ENCODE results near the gene RAB37. TPM values are rescaled to one million over a fixed set of nuclear protein-coding genes. Genes with fewer than 3 reads are reported as not detected.
A peak's percentile ranks its signal among the peaks of the same experiment; 100 is the strongest.

RAB37 gene
- total RNA-seq, 4 donors from 2014 or later: under 0.01 to 5.0 (median 1.7) TPM

DNA sequence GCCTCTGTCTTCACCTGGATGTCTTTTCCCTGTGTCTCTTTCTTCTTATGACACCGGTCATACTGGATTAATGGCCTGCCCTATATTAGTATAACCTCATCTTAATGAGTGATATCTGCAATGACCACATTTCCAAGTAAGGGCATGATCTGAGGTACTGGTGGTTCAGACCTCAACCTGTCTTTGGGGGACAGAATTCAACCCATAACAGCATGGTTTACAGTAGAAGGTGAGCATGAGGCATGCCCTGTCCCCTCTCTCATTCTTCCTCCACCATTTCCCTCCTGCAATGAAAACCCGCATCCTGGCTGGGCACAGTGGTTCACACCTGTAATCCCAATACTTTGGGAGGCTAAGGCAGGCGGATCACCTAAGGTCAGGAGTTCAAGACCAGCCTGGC lies 2.8 kb upstream of the RAB37 start:
- H3K36me3 ChIP-seq: no peaks in the 10 kb centered on the region
- H3K4me3 ChIP-seq: no peak overlapping the region
- H3K27ac ChIP-seq: no peak overlapping the region
- intact Hi-C loops (cut with DNase I; ENCODE audit: low total_unique reads): no loop called here
- no peak for DNase-seq
- peaks cover 0 to 13% of the 10 kb centered on the region in 2 donors for H3K4me1 ChIP-seq
- no peak for TF ChIP-seq POLR2A (IDR thresholded peaks at IDR 0.05)
- no peak for TF ChIP-seq CTCF (IDR thresholded peaks at IDR 0.05)
- peaks cover 0 to 22% of the 10 kb centered on the region in 2 donors for H3K27me3 ChIP-seq
- no peaks in the 10 kb centered on the region for H3K9me3 ChIP-seq

GRCh38 chr17:74737299-74738050 lies 419 bp downstream of the RAB37 start:
- TF ChIP-seq CTCF (IDR thresholded peaks at IDR 0.05) (peak in 1 of 4 experiments; percentile 9), POLR2A (IDR thresholded peaks at IDR 0.05) (no peak)
- DNase-seq: no peak
- no peak overlapping the region for H3K4me3 ChIP-seq
- H3K36me3 ChIP-seq: no peaks in the 10 kb centered on the region
- intact Hi-C loops (cut with DNase I; ENCODE audit: low total_unique reads): no loop called here
- H3K27me3 ChIP-seq: peaks cover 0 to 22% of the 10 kb centered on the region in 2 donors
- H3K9me3 ChIP-seq: no peaks in the 10 kb centered on the region
- H3K4me1 ChIP-seq: peaks cover 0 to 13% of the 10 kb centered on the region in 2 donors
- H3K27ac ChIP-seq: no peak overlapping the region

DNA sequence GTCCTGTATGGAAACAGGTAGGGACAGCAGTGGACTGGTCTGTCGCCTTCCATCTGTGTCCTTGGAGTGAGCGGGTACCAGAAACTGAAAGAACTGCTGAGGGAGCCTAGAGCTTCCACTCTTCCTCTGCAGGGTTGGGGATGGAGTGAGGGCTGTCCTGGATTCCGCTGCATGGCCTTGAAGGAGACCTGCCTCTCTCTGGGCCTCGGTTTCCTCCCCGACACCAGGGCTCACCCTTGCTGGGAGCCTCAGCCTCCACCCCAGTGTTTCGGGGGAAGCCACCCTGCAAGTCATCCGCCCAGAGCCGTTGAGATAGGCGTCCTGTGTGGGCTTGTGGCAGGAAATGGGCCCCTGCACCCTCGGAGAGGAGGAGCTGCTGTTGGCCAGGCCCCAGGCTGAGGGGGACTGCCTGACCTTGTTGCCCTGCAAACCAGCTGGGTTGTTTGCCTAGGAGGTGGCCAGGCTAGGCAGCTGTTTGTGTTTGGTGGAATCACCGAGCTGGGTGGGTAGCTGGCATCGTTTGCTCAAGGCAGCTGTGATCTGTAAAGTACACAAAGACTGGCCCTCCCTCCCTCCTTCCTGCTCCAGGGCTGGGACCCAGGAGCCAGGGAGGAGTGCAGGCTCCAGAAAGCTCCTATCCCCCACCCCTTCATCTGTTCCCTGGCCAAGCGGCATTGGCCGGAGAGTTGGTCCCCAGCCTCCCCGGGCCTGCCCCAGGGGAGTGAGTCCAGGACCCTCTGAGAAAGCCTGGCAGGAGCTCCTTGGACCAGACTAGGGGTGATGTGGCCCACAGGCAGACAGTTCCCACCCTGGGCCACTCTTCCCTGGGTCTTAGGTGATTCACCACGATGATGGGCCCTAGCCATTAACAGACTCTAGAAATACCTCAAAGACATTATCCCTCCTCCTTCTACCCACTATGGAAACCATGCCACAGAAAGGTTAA lies 1.3 kb downstream of the RAB37 start:
- no peak for DNase-seq
- Histone ChIP-seq H3K36me3 (no peaks in the 10 kb centered on the region), H3K27me3 (peaks cover 0 to 22% of the 10 kb centered on the region in 2 donors), H3K4me1 (peaks cover 0 to 13% of the 10 kb centered on the region in 2 donors), H3K27ac (no peak overlapping the region), H3K4me3 (no peak overlapping the region), H3K9me3 (no peaks in the 10 kb centered on the region)
- intact Hi-C loops (cut with DNase I; ENCODE audit: low total_unique reads): no loop called here
- TF ChIP-seq CTCF (IDR thresholded peaks at IDR 0.05): no peak
- TF ChIP-seq POLR2A (IDR thresholded peaks at IDR 0.05): no peak

- peaks cover 0 to 22% of the 10 kb centered on the region in 2 donors for H3K27me3 ChIP-seq
These were observed 2.3 kb downstream of the RAB37 start for GRCh38 chr17:74739227-74739831.

More at GRCh38 chr17:74739227-74739831, 2.3 kb downstream of the RAB37 start:
- H3K27ac ChIP-seq: no peak overlapping the region
- H3K36me3 ChIP-seq: no peaks in the 10 kb centered on the region
- H3K4me1 ChIP-seq: peaks cover 0 to 13% of the 10 kb centered on the region in 2 donors
- no peak overlapping the region for H3K4me3 ChIP-seq
- TF ChIP-seq POLR2A (IDR thresholded peaks at IDR 0.05): no peak
- TF ChIP-seq CTCF (IDR thresholded peaks at IDR 0.05): no peak
- no peak for DNase-seq
- intact Hi-C loops (cut with DNase I; ENCODE audit: low total_unique reads): no loop called here
- no peaks in the 10 kb centered on the region for H3K9me3 ChIP-seq
